Mesangial cell (primary cell): ENCODE results near the gene CEACAM21. TPM values are rescaled to one million over a fixed set of nuclear protein-coding genes. Genes with fewer than 3 reads are reported as not detected.

Experiments used
- total RNA-seq: library from RNA; depleted of rRNA; stranded (reverse); fragments of >200 nt; gene quantifications from 2 replicates; pipeline ENCODE4 v1.2.3, GENCODE V29; 2015

CEACAM21 gene
- not detected in 2 replicates for total RNA-seq

GRCh38 chr19:41575998-41576397, at the start of gene CEACAM21:
TSS of gene CEACAM21 (plus strand) at chr19:41576166. CDS start at chr19:41576275, 109 bp downstream.

GRCh38 chr19:41626877-41627276, 50.9 kb downstream of the CEACAM21 start, which contains the start of gene CEACAM4:
TSS of gene CEACAM4 (minus strand) at chr19:41627074. CDS start at chr19:41626963, 111 bp downstream.

Other genes with a start within 250 kb of the CEACAM21 start
- 44.2 and 44.6 TPM in 2 replicates for gene TGFB1, start 222.2 kb upstream of the CEACAM21 start, total RNA-seq
- 9.0 and 9.9 TPM in 2 replicates for gene B9D2, start 212.0 kb upstream of the CEACAM21 start, total RNA-seq
- 0.49 and 11.0 TPM in 2 replicates for gene TMEM91, start 199.6 kb upstream of the CEACAM21 start, total RNA-seq
- 18.9 and 25.3 TPM in 2 replicates for gene EXOSC5, start 178.8 kb upstream of the CEACAM21 start, total RNA-seq
- 43.7 and 108 TPM in 2 replicates for gene BCKDHA, start 178.3 kb upstream of the CEACAM21 start, total RNA-seq
- gene B3GNT8, start 148.8 kb upstream of the CEACAM21 start, total RNA-seq, result 1.5 and 3.9 TPM in 2 replicates
- gene DMAC2, start 136.3 kb upstream of the CEACAM21 start, total RNA-seq, result 45.6 and 57.0 TPM in 2 replicates
- gene ERICH4, start 133.0 kb upstream of the CEACAM21 start, total RNA-seq, result not detected in 2 replicates
- not detected in 2 replicates for gene CEACAM4, start 50.9 kb downstream of the CEACAM21 start, total RNA-seq
- not detected in 2 replicates for gene CEACAM7, start 112.1 kb downstream of the CEACAM21 start, total RNA-seq
- gene CEACAM5, start 132.5 kb downstream of the CEACAM21 start, total RNA-seq, result not detected in 2 replicates
- not detected in 2 replicates for gene CEACAM6, start 179.4 kb downstream of the CEACAM21 start, total RNA-seq
- gene CEACAM3, start 220.4 kb downstream of the CEACAM21 start, total RNA-seq, result not detected in 2 replicates